GM18909 (cell line): ENCODE data around the gene ZNF649.

Experiments
- ATAC-seq: cut with Tn5 transposase; IDR thresholded peaks from one replicate; pipeline ENCODE4 v1.9.1; 2021; ENCODE audit warnings: mild to moderate bottlenecking; ENCODE audit not compliant: unreplicated experiment, poor library complexity

Gene ZNF649

DNA sequence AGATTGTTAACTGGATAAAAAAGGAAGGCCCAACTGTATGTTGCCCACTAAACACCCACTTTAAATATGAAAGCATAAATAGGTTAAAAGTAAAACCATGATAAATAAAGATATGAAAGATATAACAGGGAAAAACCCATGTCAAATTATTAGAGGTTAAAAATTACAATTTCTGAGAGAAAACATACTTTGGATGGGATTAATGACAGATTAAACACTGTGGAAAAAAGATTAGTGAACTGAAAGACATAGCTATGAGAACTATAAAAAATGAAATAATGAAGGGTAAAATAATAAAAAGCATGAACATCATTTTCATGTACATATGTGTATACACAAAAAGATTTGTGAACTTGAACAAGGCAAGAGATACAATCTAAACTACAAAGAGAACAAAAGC, 14.9 kb downstream of the ZNF649 start:
- no peak for ATAC-seq

DNA sequence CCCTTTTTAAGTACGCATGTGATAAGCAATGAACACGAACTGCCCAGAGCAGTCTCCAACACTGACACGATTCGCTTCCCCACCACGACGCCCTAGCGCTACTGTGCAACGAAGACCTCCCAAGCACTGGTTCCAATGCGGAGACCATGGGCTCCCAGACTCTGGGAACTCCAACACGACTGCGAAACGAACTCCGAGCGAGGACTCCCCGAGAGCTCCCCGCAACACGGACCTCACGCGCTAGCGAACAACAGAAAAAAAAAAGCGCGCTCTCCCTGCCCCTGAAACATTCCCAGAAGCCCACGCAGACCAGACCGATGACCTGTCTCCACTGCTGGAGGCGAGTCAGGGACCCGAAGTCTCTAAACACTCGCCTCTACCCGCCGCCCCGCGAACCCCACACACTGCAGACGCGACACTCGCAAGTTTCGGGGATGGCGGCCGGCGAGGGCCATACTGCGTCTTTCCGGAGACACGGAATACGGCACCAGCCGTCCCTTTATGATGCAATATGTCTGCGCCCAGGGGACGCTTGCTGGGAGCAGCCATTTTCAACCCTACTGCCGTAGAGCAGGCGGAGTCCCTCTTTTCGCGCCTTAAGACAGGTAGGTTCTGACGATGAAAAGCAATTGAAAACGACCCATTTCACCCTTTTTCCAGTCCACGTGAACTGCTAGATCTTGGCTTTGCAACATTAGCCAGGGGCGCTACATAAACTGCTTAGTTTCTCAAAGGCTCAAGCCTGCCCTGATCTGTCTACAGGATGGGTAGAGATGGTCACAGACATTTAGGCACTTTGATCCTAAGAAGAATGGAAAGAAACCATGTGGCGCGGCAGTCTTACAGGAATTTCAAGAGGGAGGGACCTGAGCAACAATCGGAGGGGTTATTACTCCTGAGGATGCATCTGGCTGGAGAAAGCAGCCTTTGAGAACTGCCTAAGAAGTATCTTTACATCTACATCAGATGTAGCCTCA, 17.0 kb downstream of the ZNF649 start, which contains the start of gene ZNF577:
TSS of gene ZNF577 (minus strand) at position 430 of the 977 bp plus-strand sequence. CDS start 7,569 bp downstream, outside the sequence.
- no peak for ATAC-seq

DNA sequence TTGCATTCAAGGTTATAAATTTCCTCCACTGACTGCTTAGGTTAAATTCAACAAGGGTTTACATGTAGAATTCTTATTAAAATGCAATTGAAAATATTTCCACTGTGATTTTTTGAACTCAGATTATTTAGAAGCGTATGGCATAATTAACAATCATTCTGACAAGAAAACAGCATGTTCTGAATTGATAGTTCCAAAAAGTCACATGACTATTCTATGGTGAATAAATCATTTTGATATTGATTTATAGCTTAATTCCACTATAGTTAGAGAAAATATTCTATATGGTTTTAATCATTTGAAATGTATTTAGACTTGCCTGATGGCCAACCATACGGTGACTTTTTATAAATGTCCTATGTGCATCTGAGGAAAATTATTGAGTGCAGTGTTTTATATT, 20.1 kb downstream of the ZNF649 start:
- no peak for ATAC-seq

GRCh38 chr19:51882518-51882917, 22.3 kb downstream of the ZNF649 start:
- ATAC-seq, result no peak

DNA sequence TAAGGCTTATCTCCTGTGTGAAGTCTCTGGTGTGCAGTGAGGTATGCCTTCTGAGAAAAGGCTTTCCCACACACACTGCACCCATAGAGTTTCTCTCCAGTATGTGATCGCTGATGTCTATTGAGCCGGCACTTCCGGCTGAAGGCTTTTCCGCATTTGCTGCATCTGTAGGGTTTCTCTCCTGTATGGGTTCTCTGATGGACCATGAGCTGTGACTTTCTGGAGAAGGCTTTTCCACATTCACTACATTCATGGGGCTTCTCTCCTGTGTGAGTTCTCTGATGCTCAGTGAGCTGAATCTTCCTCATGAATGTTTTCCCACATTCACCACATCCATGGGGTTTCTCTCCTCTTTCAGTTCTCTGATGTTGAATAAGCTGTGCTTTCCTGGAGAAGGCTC, 31.7 kb downstream of the ZNF649 start:
- no peak for ATAC-seq

DNA sequence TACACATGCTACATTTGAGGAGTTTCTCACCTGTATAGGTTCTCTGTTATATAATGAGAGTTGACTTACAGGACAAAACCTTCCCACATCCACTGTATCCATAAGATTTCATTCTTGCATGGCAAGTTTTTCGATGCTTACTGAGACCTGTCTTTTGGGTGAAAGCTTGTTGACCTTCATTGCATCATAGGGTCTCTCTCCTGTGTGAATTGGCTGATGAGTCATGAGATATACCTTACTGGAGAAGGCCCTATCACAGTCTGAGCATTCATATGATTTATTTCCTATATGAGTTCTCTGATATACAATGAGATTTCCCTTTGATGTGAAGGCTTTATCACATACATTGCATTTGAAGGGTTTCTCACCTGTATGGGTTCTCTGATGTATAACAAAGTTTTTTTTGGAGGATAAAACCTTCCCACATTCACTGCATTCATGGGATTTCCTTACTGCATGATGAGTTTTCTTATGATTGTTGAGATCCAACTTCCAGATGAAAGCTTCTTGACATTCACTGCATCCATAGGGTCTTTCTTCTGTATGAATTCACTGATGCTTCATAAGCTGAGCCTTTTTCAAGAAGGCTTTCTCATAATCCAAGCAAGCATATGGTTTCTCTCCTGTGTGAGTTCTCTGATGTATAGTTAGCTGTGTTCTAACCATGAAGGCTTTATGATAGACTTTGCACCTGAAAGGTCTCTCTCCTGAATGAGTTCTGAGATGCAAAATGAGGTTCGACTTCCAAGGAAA, 42.8 kb downstream of the ZNF649 start:
- no peak for ATAC-seq
